Adrenal gland (tissue), 12 donors: ENCODE measurements around the gene PDCD1. TPM values are rescaled to one million over a fixed set of nuclear protein-coding genes. Genes with fewer than 3 reads are reported as not detected.

Experiments used
- DNase-seq, 7 donors: peaks; one replicate each; pipeline ENCODE4 v3.0.0-alpha.2; 2019 to 2020
- H3K27ac ChIP-seq, 5 donors: fragments of 200-600 bp; sonication (generic) in 4 of 5; 1 replicate in 3 of 5; 2 replicates in 2 of 5; pipeline versions ENCODE4 v1.5.1 to v1.8.0; 2016 to 2020; ENCODE audit warnings: mild to moderate bottlenecking in 1 of 5
- H3K27me3 ChIP-seq: fragments of 200-600 bp; 2 replicates; pipeline ENCODE4 v1.8.0; 2021
- H3K36me3 ChIP-seq, 2 donors: fragments of 200-600 bp; replicated peaks in 1 of 2; 1 replicate in 1 of 2; 2 replicates in 1 of 2; pipeline versions ENCODE4 v1.5.1 to v1.8.0; 2018 to 2022
- H3K4me1 ChIP-seq, 2 donors: fragments of 200-600 bp; replicated peaks in 1 of 2; 1 replicate in 1 of 2; 2 replicates in 1 of 2; pipeline versions ENCODE4 v1.5.1 to v1.8.0; 2018 to 2021
- H3K4me3 ChIP-seq, 4 donors: fragments of 200-600 bp; sonication (generic) in 3 of 4; one replicate each; pipeline ENCODE4 v1.5.1; 2016 to 2018
- H3K9me3 ChIP-seq, 3 donors: fragments of 200-600 bp; sonication (generic) in 1 of 3; replicated peaks in 1 of 3; 1 replicate in 2 of 3; 2 replicates in 1 of 3; pipeline versions ENCODE4 v1.5.1 to v1.8.0; 2016 to 2021
- POLR2A ChIP-seq, 2 donors: fragments of 450-650 bp; IDR thresholded peaks; one replicate each; pipeline ENCODE4 v1.6.1; 2017; ENCODE audit warnings: antibody characterized with exemption in 2 of 2, mild to moderate bottlenecking in 2 of 2, moderate library complexity in 1 of 2
- WGBS, 4 donors: extraction: QIAGEN DNeasy Blood & Tissue Kit in 2 of 4; methylation state at CpG; one replicate each; pipeline versions ENCODE4 v1.1.5 to v1.1.7; 2013 to 2017; 5-methylcytosine and 5-hydroxymethylcytosine counted together
- intact Hi-C, 2 donors: fragments of 100-400 bp; cut with DNase I; formaldehyde crosslinking; loops; one replicate each; pipeline versions ENCODE4 v1.14.1 to v1.15.0; 2022 to 2023
- polyA plus RNA-seq, 3 donors: library from polyadenylated mRNA; stranded (reverse); fragments of 200-250 nt in 2 of 3; fragments of 350-450 nt in 1 of 3; fragmentation: Illumina TruSeq in 1 of 3; extraction: RNeasy Lipid Tissue Mini Kit (QIAGEN cat#74804) in 1 of 3; gene quantifications; one replicate each; pipeline ENCODE4 v1.2.3, GENCODE V29; 2013 to 2014
- total RNA-seq, 9 donors: library from RNA; depleted of rRNA in 4 of 9; stranded (reverse); fragments of >200 nt in 4 of 9; fragments of 120-200 nt in 1 of 9; fragmentation: NEBNext Ultra II Directional in 1 of 9; extraction: Animal tissue kit (Norgen Biotek cat#: 25700) in 1 of 9; gene quantifications; one replicate each; pipeline versions ENCODE4 v1.1.0 to v1.2.4, GENCODE V29; 2013 to 2023
- TF ChIP-seq, protein P1 (sequence below), 6 experiments: fragments of 450-650 bp in 4 of 6; fragments of 200-600 bp in 2 of 6; sonication (generic) in 1 of 6; IDR thresholded peaks; 1 replicate in 5 of 6; 2 replicates in 1 of 6; pipeline versions ENCODE4 v1.5.1 to v1.8.0; 2016 to 2021; ENCODE audit warnings: antibody characterized with exemption in 6 of 6, mild to moderate bottlenecking in 2 of 6, moderate library complexity in 1 of 6
- donor health status: healthy with polysubstance abuse.
- donor health status: Bipolar disorder and iron deficiency.
- donor health status: DM: yes; HTN: yes; CAD: no.
- donor health status: DM: no; HTN: no; CAD: no.
- donor health status: DM: no; HTN: no; CAD: no.
- donor health status: DM: yes; HTN: yes; CAD: no.

Gene PDCD1
- total and polyA plus RNA-seq, 12 donors = 0.23 to 2.0 (median 0.45) TPM; not detected in 4

DNA sequence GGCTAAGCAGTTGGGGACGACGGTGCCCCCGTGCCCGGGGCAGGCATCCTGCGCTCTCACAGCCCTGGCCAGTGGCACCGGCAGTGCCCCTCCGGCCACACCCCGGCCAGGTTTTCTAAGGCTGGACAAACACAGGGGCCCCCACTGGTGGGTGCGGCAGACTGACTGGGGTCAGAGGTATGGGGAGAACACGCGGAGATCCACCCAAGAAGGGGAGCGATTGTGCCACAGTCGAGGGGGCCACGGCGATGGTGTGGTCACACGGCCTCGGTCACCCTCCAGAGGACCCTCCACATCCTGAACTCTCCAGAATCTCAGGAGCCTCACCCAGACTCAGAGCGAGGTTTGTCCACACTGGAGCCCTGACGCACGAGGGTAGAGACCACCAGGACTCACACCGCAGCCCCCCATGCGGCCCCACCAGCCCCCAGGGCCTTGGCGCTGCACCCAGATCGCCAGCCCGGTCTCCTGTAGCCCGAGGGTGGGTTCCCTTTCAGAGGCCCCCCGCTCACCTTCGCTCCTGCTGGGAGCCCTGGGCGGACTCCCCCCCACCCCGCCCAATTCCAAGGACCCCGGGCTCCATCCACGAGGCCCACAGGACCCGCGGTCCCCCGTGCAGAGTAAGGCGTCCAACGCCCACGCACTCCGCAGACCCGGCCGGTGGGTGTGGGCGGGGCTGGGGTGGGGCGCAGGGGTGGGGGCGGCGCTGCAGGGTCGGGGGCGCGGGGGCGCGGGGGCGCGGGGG, 15.2 kb downstream of the PDCD1 start:
- WGBS, 4 donors = 50 to 81% (median 62%) methylated on average over 17 to 52 of the region's 52 CpGs
- peak in 3 of 7 donors; percentile 18 to 46 (median 21) for DNase-seq
- peak overlapping the region in 1 of 4 donors; percentile 59 for H3K4me3 ChIP-seq
- no peaks in the 10 kb centered on the region for H3K36me3 ChIP-seq
- H3K4me1 ChIP-seq = peaks cover 0 to 7% of the 10 kb centered on the region in 2 donors
- intact Hi-C loops = no loop called here
- H3K27me3 ChIP-seq = no peaks in the 10 kb centered on the region
- TF ChIP-seq POLR2A (IDR thresholded peaks at IDR 0.05) = no peak
- TF ChIP-seq, protein P1, sequence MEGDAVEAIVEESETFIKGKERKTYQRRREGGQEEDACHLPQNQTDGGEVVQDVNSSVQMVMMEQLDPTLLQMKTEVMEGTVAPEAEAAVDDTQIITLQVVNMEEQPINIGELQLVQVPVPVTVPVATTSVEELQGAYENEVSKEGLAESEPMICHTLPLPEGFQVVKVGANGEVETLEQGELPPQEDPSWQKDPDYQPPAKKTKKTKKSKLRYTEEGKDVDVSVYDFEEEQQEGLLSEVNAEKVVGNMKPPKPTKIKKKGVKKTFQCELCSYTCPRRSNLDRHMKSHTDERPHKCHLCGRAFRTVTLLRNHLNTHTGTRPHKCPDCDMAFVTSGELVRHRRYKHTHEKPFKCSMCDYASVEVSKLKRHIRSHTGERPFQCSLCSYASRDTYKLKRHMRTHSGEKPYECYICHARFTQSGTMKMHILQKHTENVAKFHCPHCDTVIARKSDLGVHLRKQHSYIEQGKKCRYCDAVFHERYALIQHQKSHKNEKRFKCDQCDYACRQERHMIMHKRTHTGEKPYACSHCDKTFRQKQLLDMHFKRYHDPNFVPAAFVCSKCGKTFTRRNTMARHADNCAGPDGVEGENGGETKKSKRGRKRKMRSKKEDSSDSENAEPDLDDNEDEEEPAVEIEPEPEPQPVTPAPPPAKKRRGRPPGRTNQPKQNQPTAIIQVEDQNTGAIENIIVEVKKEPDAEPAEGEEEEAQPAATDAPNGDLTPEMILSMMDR (IDR thresholded peaks at IDR 0.05) = no peak
- H3K27ac ChIP-seq = peak overlapping the region in 3 of 5 donors; percentile 3 to 77 (median 29)
- no peaks in the 10 kb centered on the region for H3K9me3 ChIP-seq

DNA sequence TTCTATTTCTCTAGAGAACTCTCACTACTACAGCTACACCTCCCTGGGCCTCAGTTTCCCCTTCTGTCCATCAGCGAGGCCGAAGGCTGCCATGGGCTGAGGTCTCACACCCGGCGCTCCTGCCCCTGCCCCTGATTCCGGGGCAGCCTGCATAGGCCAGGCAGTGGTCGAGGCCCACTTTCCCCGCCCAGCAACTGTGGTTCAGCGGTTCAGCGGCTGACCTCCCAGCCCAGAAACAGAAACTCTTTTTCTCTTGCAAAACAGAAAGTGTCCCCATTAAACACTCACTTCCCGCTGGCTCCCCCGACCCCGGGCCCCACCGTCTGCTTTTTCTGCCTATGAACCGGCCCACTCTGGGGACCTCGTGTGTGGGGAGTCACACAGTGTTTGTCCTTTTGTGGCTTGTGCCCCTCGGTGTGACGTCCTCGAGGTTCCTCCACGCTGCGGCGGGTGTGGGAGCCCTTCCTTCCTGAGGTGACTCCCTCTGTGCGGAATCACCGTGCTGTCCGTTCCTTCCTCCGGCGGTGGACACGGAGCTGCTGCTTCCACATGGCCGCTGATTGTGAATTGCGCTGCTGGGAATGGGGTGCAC, 16.0 kb downstream of the PDCD1 start:
- H3K9me3 ChIP-seq = no peaks in the 10 kb centered on the region
- H3K27me3 ChIP-seq = no peaks in the 10 kb centered on the region
- no peaks in the 10 kb centered on the region for H3K36me3 ChIP-seq
- peak overlapping the region in 1 of 4 donors; percentile 26 for H3K4me3 ChIP-seq
- DNase-seq = peak in 6 of 7 donors; percentile 23 to 76 (median 56)
- peaks cover 0 to 7% of the 10 kb centered on the region in 2 donors for H3K4me1 ChIP-seq
- H3K27ac ChIP-seq = peak overlapping the region in 3 of 5 donors; percentile 3 to 77 (median 29)
- TF ChIP-seq, protein P1 (IDR thresholded peaks at IDR 0.05) = no peak
- no peak for TF ChIP-seq POLR2A (IDR thresholded peaks at IDR 0.05)
- intact Hi-C loops = no loop called here
- 59 to 69% (median 62%) methylated on average over 15 to 29 of the region's 29 CpGs for WGBS, 4 donors

DNA sequence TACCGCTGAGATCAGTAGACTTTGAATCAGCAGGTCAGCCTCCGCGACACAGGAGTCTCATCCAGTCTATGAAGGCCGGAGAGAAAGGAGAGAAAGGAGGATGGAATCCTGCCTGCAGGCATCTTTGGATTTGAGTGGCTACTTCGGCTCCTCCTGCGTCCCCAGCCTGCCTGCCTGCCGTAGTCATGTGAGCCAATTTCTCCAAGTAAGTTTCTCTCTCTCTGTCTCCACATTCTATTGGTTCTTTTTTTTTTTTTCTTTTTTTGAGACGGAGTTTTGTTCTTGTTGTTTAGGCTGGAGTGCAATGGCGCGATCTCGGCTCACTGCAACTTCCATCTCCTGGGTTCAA, 16.7 kb downstream of the PDCD1 start:
- TF ChIP-seq, protein P1 (IDR thresholded peaks at IDR 0.05) = no peak
- no peak for TF ChIP-seq POLR2A (IDR thresholded peaks at IDR 0.05)
- intact Hi-C loops = no loop called here
- no peak overlapping the region for H3K27ac ChIP-seq
- no peaks in the 10 kb centered on the region for H3K36me3 ChIP-seq
- peaks cover 0 to 7% of the 10 kb centered on the region in 2 donors for H3K4me1 ChIP-seq
- no peak overlapping the region for H3K4me3 ChIP-seq
- WGBS, 4 donors = 87 to 91% (median 90%) methylated on average over 11 of the region's 11 CpGs
- no peak for DNase-seq
- no peaks in the 10 kb centered on the region for H3K9me3 ChIP-seq
- no peaks in the 10 kb centered on the region for H3K27me3 ChIP-seq

DNA sequence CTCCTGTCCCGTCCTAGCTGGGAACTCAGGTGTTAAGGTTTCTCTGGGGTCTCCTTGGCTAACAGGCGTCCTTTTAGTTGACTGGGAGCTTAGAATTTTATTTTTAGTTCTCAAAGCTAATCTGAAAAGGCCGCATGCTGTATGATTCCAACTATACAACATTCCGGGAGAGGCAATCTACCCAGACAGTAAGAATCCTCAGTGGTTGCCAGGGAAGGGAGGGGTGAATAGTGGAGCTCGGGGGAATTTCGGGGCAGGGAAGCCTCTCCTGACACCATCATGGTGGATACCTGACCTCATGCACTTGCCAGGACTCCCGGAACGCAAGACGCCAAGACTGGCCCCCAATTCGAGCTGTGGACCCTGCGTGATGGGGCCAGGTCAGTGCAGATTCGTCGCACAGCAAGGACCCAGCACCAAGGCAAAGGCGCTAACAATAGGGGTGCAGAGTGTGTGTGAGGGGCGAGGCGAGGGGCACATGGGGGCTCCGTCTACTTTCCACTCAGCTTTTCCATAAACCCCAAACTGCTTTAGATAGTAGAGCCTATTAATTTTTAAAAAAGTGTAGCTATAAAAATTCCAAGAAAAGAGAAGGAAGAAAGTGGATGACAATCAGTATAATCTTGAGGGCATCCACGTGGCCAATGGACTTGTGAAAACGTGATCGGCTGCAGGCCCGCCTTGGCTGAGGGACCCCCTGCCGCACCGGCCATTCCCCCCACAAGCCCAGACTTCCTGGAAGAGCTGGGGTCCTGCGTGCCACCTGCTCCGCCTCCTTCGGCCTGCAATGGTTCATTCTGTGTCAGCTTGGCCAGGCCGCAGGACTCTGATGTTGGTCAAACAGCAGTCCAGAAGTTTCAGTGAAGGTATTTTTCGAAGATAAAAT, 17.3 kb downstream of the PDCD1 start:
- TF ChIP-seq, protein P1 (IDR thresholded peaks at IDR 0.05) = no peak
- TF ChIP-seq POLR2A (IDR thresholded peaks at IDR 0.05) = no peak
- peak in 1 of 7 donors; percentile 17 for DNase-seq
- intact Hi-C loops = no loop called here
- peaks cover 0 to 7% of the 10 kb centered on the region in 2 donors for H3K4me1 ChIP-seq
- no peaks in the 10 kb centered on the region for H3K36me3 ChIP-seq
- H3K27me3 ChIP-seq = no peaks in the 10 kb centered on the region
- H3K27ac ChIP-seq = no peak overlapping the region
- no peak overlapping the region for H3K4me3 ChIP-seq
- WGBS, 4 donors = 85 to 88% (median 87%) methylated on average over 27 to 28 of the region's 28 CpGs
- H3K9me3 ChIP-seq = no peaks in the 10 kb centered on the region
